GM12878 (cell line): ENCODE data around the gene COPG2. TPM values are rescaled to one million over a fixed set of nuclear protein-coding genes. Genes with fewer than 3 reads are reported as not detected.

ENCODE experiments used
- ATAC-seq: fragments of 200-7000 bp; cut with Tn5 transposase; 3 replicates; pipeline ENCODE4 v1.9.1; 2020; ENCODE audit warnings: mild to moderate bottlenecking, moderate library complexity
- BruUV-seq: library from RNA; stranded (reverse); fragments of 400-500 nt; replicated peaks from 2 replicates; lab custom pipeline; 2021; lab: Mats Ljungman, UMichigan
- CTCF ChIA-PET: fragments of 300-600 bp; sonication (Branson Sonifier 250); formaldehyde crosslinking; extraction: SDS; loops from one replicate; lab custom pipeline; 2021; ENCODE audit warnings: inconsistent platforms; lab: Yijun Ruan, JAX
- POLR2A ChIA-PET: fragments of 350-600 bp; formaldehyde crosslinking; extraction: SDS; loops from one replicate; lab custom pipeline; 2021; ENCODE audit warnings: inconsistent platforms; lab: Charles Lee
- RAD21 ChIA-PET: fragments of 300-600 bp; sonication (Branson Sonifier 250); formaldehyde crosslinking; loops from one replicate; lab custom pipeline; 2023; ENCODE audit warnings: antibody characterized with exemption; ENCODE audit not compliant: unreplicated experiment; lab: Charles Lee
- SMC1A ChIA-PET: fragments of 300-600 bp; sonication (Branson Sonifier 250); formaldehyde crosslinking; loops from one replicate; lab custom pipeline; 2023; ENCODE audit not compliant: unreplicated experiment, uncharacterized antibody; lab: Charles Lee
- DNase-seq: peaks from one replicate; pipeline ENCODE4 v3.0.0-alpha.2; 2011; ENCODE audit warnings: low read depth, low spot score
- FAIRE-seq: peaks from 3 replicates; lab custom pipeline; 2011; peaks lifted over from hg19 to GRCh38; lab: Jason Lieb, UNC
- H2AFZ ChIP-seq: 2 replicates; pipeline ENCODE4 v1.6.0; 2011; ENCODE audit warnings: low read depth, low read length, control low read depth; ENCODE audit not compliant: control insufficient read depth
- H3K27ac ChIP-seq: 2 replicates; pipeline ENCODE4 v1.5.1; 2011; ENCODE audit warnings: control low read depth; ENCODE audit not compliant: control insufficient read depth, insufficient read depth
- H3K27me3 ChIP-seq, 2 experiments: replicated peaks in 1 of 2; 2 replicates each; pipeline versions ENCODE4 v1.6.0 to v1.6.1; 2011; ENCODE audit warnings: low read length in 1 of 2; ENCODE audit not compliant: control insufficient read depth in 2 of 2, insufficient read depth in 2 of 2
- H3K36me3 ChIP-seq, 2 experiments: 2 replicates each; pipeline ENCODE4 v1.5.1; 2011; ENCODE audit warnings: low read length in 1 of 2; ENCODE audit not compliant: control insufficient read depth in 2 of 2, insufficient read depth in 2 of 2
- H3K4me1 ChIP-seq: 2 replicates; pipeline ENCODE4 v1.6.1; 2011; ENCODE audit warnings: mild to moderate bottlenecking, low read length, moderate library complexity, mixed read lengths; ENCODE audit not compliant: control insufficient read depth, insufficient read depth
- H3K4me2 ChIP-seq: 2 replicates; pipeline ENCODE4 v1.6.0; 2011; ENCODE audit warnings: control low read depth; ENCODE audit not compliant: control insufficient read depth, insufficient read depth
- H3K4me3 ChIP-seq: fragments of 200-600 bp; sonication (generic); 2 replicates; pipeline ENCODE4 v1.5.1; 2016
- H3K79me2 ChIP-seq: 2 replicates; pipeline ENCODE4 v1.6.0; 2011; ENCODE audit warnings: low read length; ENCODE audit not compliant: control insufficient read depth, insufficient read depth
- H3K9ac ChIP-seq: 2 replicates; pipeline ENCODE4 v1.8.0; 2011; ENCODE audit warnings: low read length, control low read depth, mixed read lengths; ENCODE audit not compliant: control insufficient read depth, insufficient read depth
- H3K9me3 ChIP-seq: replicated peaks from 3 replicates; pipeline ENCODE4 v1.5.1; 2011; ENCODE audit warnings: mild to moderate bottlenecking, low read length; ENCODE audit not compliant: control insufficient read depth, insufficient read depth
- H4K20me1 ChIP-seq: 2 replicates; pipeline ENCODE4 v1.6.0; 2011; ENCODE audit not compliant: control insufficient read depth, insufficient read depth
- ESRRA ChIP-seq: IDR thresholded peaks from 2 replicates; pipeline ENCODE4 v1.6.1; 2012; ENCODE audit warnings: mild to moderate bottlenecking, low read length, improper control_type of control experiment
- FOS ChIP-seq: IDR thresholded peaks from 3 replicates; pipeline ENCODE4 v1.6.1; 2011; ENCODE audit warnings: borderline replicate concordance; ENCODE audit not compliant: insufficient read length; ENCODE audit errors: extremely low read depth
- IKZF2 ChIP-seq, 2 experiments: fragments of 450-650 bp; IDR thresholded peaks; 2 replicates each; pipeline ENCODE4 v1.6.1; 2017; ENCODE audit warnings: mild to moderate bottlenecking in 2 of 2, moderate library complexity in 2 of 2
- MXI1 ChIP-seq: fragments of 150-350 bp; IDR thresholded peaks from 2 replicates; pipeline ENCODE4 v1.6.1; 2011; ENCODE audit warnings: low read depth, mild to moderate bottlenecking, inconsistent platforms, low read length, improper control_type of control experiment
- NR2C1 ChIP-seq: fragments of 450-650 bp; IDR thresholded peaks from 2 replicates; pipeline ENCODE4 v1.6.1; 2017; ENCODE audit warnings: antibody characterized with exemption, mild to moderate bottlenecking, moderate library complexity
- NRF1 ChIP-seq: conservative IDR thresholded peaks from 2 replicates; pipeline ENCODE4 v1.6.1; 2011; ENCODE audit warnings: mild to moderate bottlenecking, low read depth, low read length, improper control_type of control experiment
- RAD21 ChIP-seq: IDR thresholded peaks from 2 replicates; pipeline ENCODE4 v1.6.1; 2011; ENCODE audit warnings: mild to moderate bottlenecking, low read depth, low read length, moderate library complexity; ENCODE audit not compliant: insufficient read depth
- RBBP5 ChIP-seq: fragments of 200-600 bp; sonication (generic); conservative IDR thresholded peaks from 2 replicates; pipeline ENCODE4 v1.6.1; 2016
- SMARCA5 ChIP-seq: fragments of 450-650 bp; IDR thresholded peaks from 2 replicates; pipeline ENCODE4 v1.6.1; 2017; ENCODE audit warnings: mild to moderate bottlenecking
- WGBS: methylation state at CpG from one replicate; pipeline ENCODE4 v1.1.6; 2016; ENCODE audit warnings: low lambda C conversion rate; ENCODE audit not compliant: insufficient replicate concordance, insufficient coverage; ENCODE audit errors: missing lambda C conversion rate; 5-methylcytosine and 5-hydroxymethylcytosine counted together
- in situ Hi-C: fragments of 300-500 bp; cut with MboI; formaldehyde crosslinking; loops from 9 replicates; pipeline ENCODE4 v1.14.3; 2018; ENCODE audit warnings: mixed read lengths
- intact Hi-C: fragments of 100-400 bp; cut with micrococcal nuclease; formaldehyde crosslinking; loops from one replicate; pipeline ENCODE4 v1.14.2; 2022; ENCODE audit not compliant: unreplicated experiment
- polyA plus RNA-seq, 11 experiments: library from polyadenylated mRNA; depleted of rRNA in 4 of 11; unstranded in 6 of 11; stranded (reverse) in 5 of 11; fragments of >200 nt; fragmentation: Nextera tagmentation in 4 of 11; fragmentation: Illumina TruSeq in 1 of 11; extraction: Ambion mirVana in 4 of 11; extraction: Trizol in 1 of 11; gene quantifications; 1 replicate in 1 of 11; 2 replicates in 10 of 11; pipeline versions ENCODE4 v1.2.1 to v1.2.3, GENCODE V29; 2011 to 2016; ENCODE audit warnings: inconsistent platforms in 2 of 11, missing spikeins in 2 of 11, low read depth in 1 of 11
- total RNA-seq, 4 experiments: library from RNA; depleted of rRNA in 3 of 4; stranded (reverse); fragments of >200 nt in 3 of 4; fragmentation: Illumina TruSeq in 1 of 4; extraction: Trizol in 1 of 4; gene quantifications; 2 replicates each; pipeline versions ENCODE4 v1.2.1 to v1.2.3, GENCODE V29; 2013 to 2021
- TF ChIP-seq, protein P1 (sequence below): fragments of 450-650 bp; IDR thresholded peaks from 2 replicates; pipeline ENCODE4 v1.6.1; 2017; ENCODE audit warnings: mild to moderate bottlenecking, low read depth, inconsistent platforms; ENCODE audit not compliant: poor library complexity, severe bottlenecking
- TF ChIP-seq, protein P2 (sequence below): IDR thresholded peaks from 2 replicates; pipeline ENCODE4 v1.6.1; 2012; ENCODE audit warnings: low read length, inconsistent platforms
- TF ChIP-seq, protein P3 (sequence below): fragments of 450-650 bp; IDR thresholded peaks from 2 replicates; pipeline ENCODE4 v1.6.1; 2016; ENCODE audit warnings: mild to moderate bottlenecking, moderate library complexity, borderline replicate concordance

Gene COPG2
- total and polyA plus RNA-seq, 10 of the 15 experiments (the other 5 are each of a cell fraction or from before 2014, with no cell fraction given): 3.4 to 37.8 (median 16.7) TPM

DNA sequence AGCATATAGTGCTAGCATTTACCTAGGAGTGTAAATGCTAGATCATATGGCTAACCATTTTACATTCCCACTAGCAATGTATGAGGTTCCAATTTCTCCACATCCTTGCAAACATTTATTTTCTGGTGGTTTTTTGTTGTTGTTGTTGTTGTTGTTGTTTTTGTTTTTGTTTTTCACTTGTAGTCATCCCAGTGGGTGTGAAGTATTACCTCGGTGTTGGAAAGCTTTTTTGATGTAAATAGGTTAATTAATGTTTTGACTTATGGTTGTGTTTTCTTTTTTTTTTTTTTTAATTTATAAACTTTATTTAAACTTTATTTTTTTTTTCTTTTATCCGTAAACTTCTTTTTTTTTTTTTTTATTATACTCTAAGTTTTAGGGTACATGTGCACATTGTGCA is 33.1 kb upstream of the COPG2 start (continued):
- TF ChIP-seq RAD21: no peak
- no peak for TF ChIP-seq MXI1
- TF ChIP-seq, all 136 proteins: peak for 0

DNA sequence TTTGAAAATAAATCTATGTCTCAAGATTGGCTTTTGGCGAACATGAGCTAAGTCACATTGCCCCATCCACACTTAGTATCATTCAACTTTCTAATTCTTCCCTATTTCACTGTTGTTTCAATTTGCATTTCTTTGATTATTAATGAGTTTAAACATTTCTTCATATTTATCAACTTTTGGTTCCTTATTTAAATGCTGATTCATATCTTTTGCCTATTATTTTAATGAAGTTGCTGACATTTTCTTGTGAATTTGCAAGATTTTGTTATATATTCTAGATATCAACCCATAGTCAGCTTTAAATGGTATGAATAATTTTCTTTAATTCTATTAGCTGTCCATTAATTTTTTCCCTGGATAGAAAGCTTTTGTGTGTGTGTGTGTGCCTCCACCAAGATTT is 32.2 kb upstream of the COPG2 start:
- H3K4me1 ChIP-seq: no peaks in the 10 kb centered on the region
- WGBS: 88% methylated on average over 1 of the region's 1 CpG
- no peak overlapping the region for H2AFZ ChIP-seq
- ChIA-PET SMC1A (interaction anchor here (1.0 kb wide), 1 partner anchor 457 kb away, joined by 3 read pairs; no protein-coding TSS in a partner anchor), POLR2A (no interaction called here), RAD21 (no interaction called here)
- in situ Hi-C loops: no loop called here
- H3K9ac ChIP-seq: no peak overlapping the region
- TF ChIP-seq, protein P1, sequence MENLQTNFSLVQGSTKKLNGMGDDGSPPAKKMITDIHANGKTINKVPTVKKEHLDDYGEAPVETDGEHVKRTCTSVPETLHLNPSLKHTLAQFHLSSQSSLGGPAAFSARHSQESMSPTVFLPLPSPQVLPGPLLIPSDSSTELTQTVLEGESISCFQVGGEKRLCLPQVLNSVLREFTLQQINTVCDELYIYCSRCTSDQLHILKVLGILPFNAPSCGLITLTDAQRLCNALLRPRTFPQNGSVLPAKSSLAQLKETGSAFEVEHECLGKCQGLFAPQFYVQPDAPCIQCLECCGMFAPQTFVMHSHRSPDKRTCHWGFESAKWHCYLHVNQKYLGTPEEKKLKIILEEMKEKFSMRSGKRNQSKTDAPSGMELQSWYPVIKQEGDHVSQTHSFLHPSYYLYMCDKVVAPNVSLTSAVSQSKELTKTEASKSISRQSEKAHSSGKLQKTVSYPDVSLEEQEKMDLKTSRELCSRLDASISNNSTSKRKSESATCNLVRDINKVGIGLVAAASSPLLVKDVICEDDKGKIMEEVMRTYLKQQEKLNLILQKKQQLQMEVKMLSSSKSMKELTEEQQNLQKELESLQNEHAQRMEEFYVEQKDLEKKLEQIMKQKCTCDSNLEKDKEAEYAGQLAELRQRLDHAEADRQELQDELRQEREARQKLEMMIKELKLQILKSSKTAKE: no peak
- TF ChIP-seq, protein P2, sequence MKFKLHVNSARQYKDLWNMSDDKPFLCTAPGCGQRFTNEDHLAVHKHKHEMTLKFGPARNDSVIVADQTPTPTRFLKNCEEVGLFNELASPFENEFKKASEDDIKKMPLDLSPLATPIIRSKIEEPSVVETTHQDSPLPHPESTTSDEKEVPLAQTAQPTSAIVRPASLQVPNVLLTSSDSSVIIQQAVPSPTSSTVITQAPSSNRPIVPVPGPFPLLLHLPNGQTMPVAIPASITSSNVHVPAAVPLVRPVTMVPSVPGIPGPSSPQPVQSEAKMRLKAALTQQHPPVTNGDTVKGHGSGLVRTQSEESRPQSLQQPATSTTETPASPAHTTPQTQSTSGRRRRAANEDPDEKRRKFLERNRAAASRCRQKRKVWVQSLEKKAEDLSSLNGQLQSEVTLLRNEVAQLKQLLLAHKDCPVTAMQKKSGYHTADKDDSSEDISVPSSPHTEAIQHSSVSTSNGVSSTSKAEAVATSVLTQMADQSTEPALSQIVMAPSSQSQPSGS: no peak
- TF ChIP-seq ESRRA (no peak), IKZF2 (IDR thresholded peaks at IDR 0.05) (no peak), NRF1 (no peak), FOS (no peak), RBBP5 (no peak), SMARCA5 (no peak), NR2C1 (no peak)
- TF ChIP-seq, protein P3, sequence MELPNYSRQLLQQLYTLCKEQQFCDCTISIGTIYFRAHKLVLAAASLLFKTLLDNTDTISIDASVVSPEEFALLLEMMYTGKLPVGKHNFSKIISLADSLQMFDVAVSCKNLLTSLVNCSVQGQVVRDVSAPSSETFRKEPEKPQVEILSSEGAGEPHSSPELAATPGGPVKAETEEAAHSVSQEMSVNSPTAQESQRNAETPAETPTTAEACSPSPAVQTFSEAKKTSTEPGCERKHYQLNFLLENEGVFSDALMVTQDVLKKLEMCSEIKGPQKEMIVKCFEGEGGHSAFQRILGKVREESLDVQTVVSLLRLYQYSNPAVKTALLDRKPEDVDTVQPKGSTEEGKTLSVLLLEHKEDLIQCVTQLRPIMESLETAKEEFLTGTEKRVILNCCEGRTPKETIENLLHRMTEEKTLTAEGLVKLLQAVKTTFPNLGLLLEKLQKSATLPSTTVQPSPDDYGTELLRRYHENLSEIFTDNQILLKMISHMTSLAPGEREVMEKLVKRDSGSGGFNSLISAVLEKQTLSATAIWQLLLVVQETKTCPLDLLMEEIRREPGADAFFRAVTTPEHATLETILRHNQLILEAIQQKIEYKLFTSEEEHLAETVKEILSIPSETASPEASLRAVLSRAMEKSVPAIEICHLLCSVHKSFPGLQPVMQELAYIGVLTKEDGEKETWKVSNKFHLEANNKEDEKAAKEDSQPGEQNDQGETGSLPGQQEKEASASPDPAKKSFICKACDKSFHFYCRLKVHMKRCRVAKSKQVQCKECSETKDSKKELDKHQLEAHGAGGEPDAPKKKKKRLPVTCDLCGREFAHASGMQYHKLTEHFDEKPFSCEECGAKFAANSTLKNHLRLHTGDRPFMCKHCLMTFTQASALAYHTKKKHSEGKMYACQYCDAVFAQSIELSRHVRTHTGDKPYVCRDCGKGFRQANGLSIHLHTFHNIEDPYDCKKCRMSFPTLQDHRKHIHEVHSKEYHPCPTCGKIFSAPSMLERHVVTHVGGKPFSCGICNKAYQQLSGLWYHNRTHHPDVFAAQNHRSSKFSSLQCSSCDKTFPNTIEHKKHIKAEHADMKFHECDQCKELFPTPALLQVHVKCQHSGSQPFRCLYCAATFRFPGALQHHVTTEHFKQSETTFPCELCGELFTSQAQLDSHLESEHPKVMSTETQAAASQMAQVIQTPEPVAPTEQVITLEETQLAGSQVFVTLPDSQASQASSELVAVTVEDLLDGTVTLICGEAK: no peak
- TF ChIP-seq, all 136 proteins: peak for 0
- Histone ChIP-seq H3K4me3 (no peak overlapping the region), H3K27me3 (no peaks in the 10 kb centered on the region), H3K36me3 (no peaks in the 10 kb centered on the region), H3K79me2 (no peaks in the 10 kb centered on the region), H3K9me3 (no peaks in the 10 kb centered on the region), H4K20me1 (no peaks in the 10 kb centered on the region), H3K4me2 (no peak overlapping the region), H3K27ac (no peak overlapping the region)
- CTCF ChIA-PET: interaction anchor here (0.7 to 1.4 kb wide), 5 partner anchors 58 to 631 kb away, joined by 3 to 4 read pairs (median 3); no protein-coding TSS in a partner anchor
- FAIRE-seq (no peak), ATAC-seq (no peak), DNase-seq (no peak)
- intact Hi-C loops: no loop called here
- BruUV-seq: no TSS peak
